IMR-90 (cell line): ENCODE data around the gene THBS1. TPM values are rescaled to one million over a fixed set of nuclear protein-coding genes. Genes with fewer than 3 reads are reported as not detected.

Experiments
- ATAC-seq: fragments of 200-7000 bp; cut with Tn5 transposase; 2 replicates; pipeline ENCODE4 v1.9.1; 2020; ENCODE audit warnings: low read depth, mild to moderate bottlenecking, moderate library complexity
- BruUV-seq: library from RNA; stranded (reverse); fragments of 400-500 nt; replicated peaks from 2 replicates; lab custom pipeline; 2021; lab: Mats Ljungman, UMichigan
- CTCF ChIA-PET: fragments of 300-600 bp; formaldehyde crosslinking; extraction: SDS; loops from one replicate; lab custom pipeline; 2021; ENCODE audit warnings: antibody characterized with exemption; lab: Yijun Ruan, JAX
- POLR2A ChIA-PET: fragments of 300-600 bp; sonication (Branson Sonifier 250); formaldehyde crosslinking; loops from one replicate; lab custom pipeline; 2022; ENCODE audit warnings: antibody characterized with exemption; ENCODE audit not compliant: unreplicated experiment; lab: Charles Lee
- DNase-seq: peaks from one replicate; pipeline ENCODE4 v3.0.0; 2013
- H2AFZ ChIP-seq: replicated peaks from 2 replicates; pipeline ENCODE3; 2013; ENCODE audit warnings: low read length, mild to moderate bottlenecking; ENCODE audit not compliant: poor library complexity
- H2AK5ac ChIP-seq: 2 replicates; pipeline ENCODE4 v1.6.1; 2013; ENCODE audit warnings: low read depth, low read length, inconsistent platforms
- H2AK9ac ChIP-seq: replicated peaks from 2 replicates; pipeline ENCODE3; 2013; ENCODE audit warnings: mild to moderate bottlenecking, low read depth, low read length, moderate library complexity; ENCODE audit not compliant: poor library complexity
- H2BK120ac ChIP-seq: 2 replicates; pipeline ENCODE4 v1.6.1; 2013; ENCODE audit warnings: low read depth, low read length, inconsistent platforms
- H2BK15ac ChIP-seq: 3 replicates; pipeline ENCODE4 v1.6.1; 2013; ENCODE audit warnings: low read depth, low read length, inconsistent platforms
- H2BK20ac ChIP-seq: 2 replicates; pipeline ENCODE4 v1.6.1; 2013; ENCODE audit warnings: low read depth, mild to moderate bottlenecking, inconsistent platforms, low read length, moderate library complexity
- H2BK5ac ChIP-seq: 2 replicates; pipeline ENCODE4 v1.6.1; 2013; ENCODE audit warnings: mild to moderate bottlenecking, low read depth, low read length, inconsistent platforms; ENCODE audit not compliant: poor library complexity, severe bottlenecking
- H3K14ac ChIP-seq: replicated peaks from 2 replicates; pipeline ENCODE4 v1.6.1; 2013; ENCODE audit warnings: low read depth, low read length, inconsistent platforms
- H3K18ac ChIP-seq: 2 replicates; pipeline ENCODE4 v1.6.1; 2013; ENCODE audit warnings: low read depth, low read length, control low read depth
- H3K23ac ChIP-seq: 2 replicates; pipeline ENCODE4 v1.6.1; 2013; ENCODE audit warnings: low read depth, low read length, inconsistent platforms
- H3K27ac ChIP-seq: 2 replicates; pipeline ENCODE4 v1.5.1; 2013; ENCODE audit warnings: mild to moderate bottlenecking, control low read depth, low read length; ENCODE audit not compliant: insufficient read depth
- H3K27me3 ChIP-seq: 2 replicates; pipeline ENCODE4 v1.6.1; 2013; ENCODE audit warnings: low read length; ENCODE audit not compliant: control insufficient read depth, insufficient read depth
- H3K36me3 ChIP-seq: 2 replicates; pipeline ENCODE4 v1.6.1; 2013; ENCODE audit warnings: low read length, mixed read lengths; ENCODE audit not compliant: control insufficient read depth, insufficient read depth
- H3K4ac ChIP-seq: 2 replicates; pipeline ENCODE4 v1.6.1; 2013; ENCODE audit warnings: low read depth, low read length, inconsistent platforms
- H3K4me1 ChIP-seq: 2 replicates; pipeline ENCODE4 v1.6.1; 2013; ENCODE audit warnings: low read length, mixed read lengths; ENCODE audit not compliant: control insufficient read depth, insufficient read depth
- H3K4me2 ChIP-seq: 2 replicates; pipeline ENCODE4 v1.6.1; 2013; ENCODE audit warnings: low read depth, mild to moderate bottlenecking, control low read depth, low read length, moderate library complexity
- H3K4me3 ChIP-seq: 2 replicates; pipeline ENCODE4 v1.5.1; 2013; ENCODE audit warnings: low read depth, mild to moderate bottlenecking, control low read depth, low read length, moderate library complexity; ENCODE audit not compliant: insufficient read depth
- H3K56ac ChIP-seq: 2 replicates; pipeline ENCODE4 v1.6.1; 2013; ENCODE audit warnings: low read length, inconsistent platforms; ENCODE audit not compliant: insufficient read depth; ENCODE audit errors: extremely low read depth
- H3K79me1 ChIP-seq, 2 experiments: 2 replicates each; pipeline ENCODE4 v1.6.1; 2013; ENCODE audit warnings: low read length in 2 of 2, inconsistent platforms in 1 of 2, low read depth in 1 of 2
- H3K9ac ChIP-seq: 2 replicates; pipeline ENCODE4 v1.6.1; 2013; ENCODE audit warnings: low read depth, low read length, control low read depth
- H3K9me1 ChIP-seq: 2 replicates; pipeline ENCODE4 v1.6.1; 2013; ENCODE audit warnings: low read length, inconsistent platforms; ENCODE audit not compliant: insufficient read depth
- H3K9me3 ChIP-seq: 2 replicates; pipeline ENCODE4 v1.6.1; 2013; ENCODE audit warnings: low read length; ENCODE audit not compliant: control insufficient read depth, insufficient read depth
- H4K20me1 ChIP-seq: 2 replicates; pipeline ENCODE4 v1.6.1; 2013; ENCODE audit warnings: low read length, inconsistent platforms; ENCODE audit not compliant: insufficient read depth
- H4K5ac ChIP-seq: 2 replicates; pipeline ENCODE4 v1.6.1; 2013; ENCODE audit warnings: mild to moderate bottlenecking, low read depth, low read length, control low read depth
- H4K8ac ChIP-seq, 2 experiments: 2 replicates each; pipeline ENCODE4 v1.6.1; 2013; ENCODE audit warnings: low read depth in 2 of 2, low read length in 2 of 2, control low read depth in 1 of 2, inconsistent platforms in 1 of 2
- H4K91ac ChIP-seq: 2 replicates; pipeline ENCODE4 v1.6.1; 2013; ENCODE audit warnings: low read depth, low read length, inconsistent platforms; ENCODE audit not compliant: insufficient read depth
- BHLHE40 ChIP-seq: fragments of 150-350 bp; IDR thresholded peaks from 2 replicates; pipeline ENCODE4 v1.6.1; 2016; ENCODE audit warnings: mild to moderate bottlenecking, low read depth, low read length
- CEBPB ChIP-seq: IDR thresholded peaks from 2 replicates; pipeline ENCODE4 v1.6.1; 2012; ENCODE audit warnings: low read depth, low read length, improper control_type of control experiment
- CHD1 ChIP-seq: IDR thresholded peaks from 2 replicates; pipeline ENCODE4 v1.6.1; 2012; ENCODE audit warnings: low read depth, low read length, improper control_type of control experiment
- FOS ChIP-seq: fragments of 150-350 bp; IDR thresholded peaks from 2 replicates; pipeline ENCODE4 v1.6.1; 2016; ENCODE audit warnings: low read depth, low read length
- MAFK ChIP-seq: IDR thresholded peaks from 2 replicates; pipeline ENCODE4 v1.6.1; 2012; ENCODE audit warnings: low read depth, low read length, improper control_type of control experiment
- MAZ ChIP-seq: IDR thresholded peaks from 2 replicates; pipeline ENCODE4 v1.6.1; 2012; ENCODE audit warnings: low read depth, mild to moderate bottlenecking, low read length, improper control_type of control experiment, moderate library complexity, borderline replicate concordance
- MXI1 ChIP-seq: IDR thresholded peaks from 2 replicates; pipeline ENCODE4 v1.6.1; 2012; ENCODE audit warnings: low read depth, mild to moderate bottlenecking, low read length, moderate library complexity, borderline replicate concordance
- NFE2L2 ChIP-seq: fragments of 150-350 bp; IDR thresholded peaks from 2 replicates; pipeline ENCODE4 v1.6.1; 2016; ENCODE audit warnings: low read depth, mild to moderate bottlenecking, low read length
- POLR2A ChIP-seq: IDR thresholded peaks from 2 replicates; pipeline ENCODE4 v1.6.1; 2012; ENCODE audit warnings: mild to moderate bottlenecking, low read depth, low read length
- RAD21 ChIP-seq: IDR thresholded peaks from 2 replicates; pipeline ENCODE4 v1.6.1; 2012; ENCODE audit warnings: low read length, improper control_type of control experiment
- RCOR1 ChIP-seq: IDR thresholded peaks from 2 replicates; pipeline ENCODE4 v1.6.1; 2012; ENCODE audit warnings: mild to moderate bottlenecking, low read length, improper control_type of control experiment; ENCODE audit not compliant: insufficient replicate concordance
- RFX5 ChIP-seq: IDR thresholded peaks from 2 replicates; pipeline ENCODE4 v1.8.0; 2012; ENCODE audit warnings: low read depth, mild to moderate bottlenecking, low read length, moderate library complexity
- SMC3 ChIP-seq: fragments of 150-350 bp; IDR thresholded peaks from 2 replicates; pipeline ENCODE4 v1.6.1; 2016; ENCODE audit warnings: low read depth, mild to moderate bottlenecking, antibody characterized with exemption, low read length, moderate library complexity
- WGBS, 2 experiments: methylation state at CpG; one replicate each; pipeline versions ENCODE4 v1.1.5 to v1.1.7; 2013; ENCODE audit warnings: missing lambda C conversion rate in 2 of 2; ENCODE audit not compliant: insufficient read length in 1 of 2; ENCODE audit errors: extremely low coverage in 2 of 2; 5-methylcytosine and 5-hydroxymethylcytosine counted together
- dilution Hi-C: fragments of 300-500 bp; cut with HindIII; formaldehyde crosslinking; loops from one replicate; pipeline ENCODE4 v1.14.3; 2018; ENCODE audit warnings: low sequenced_read_pairs; ENCODE audit not compliant: unreplicated experiment
- in situ Hi-C: fragments of 300-500 bp; cut with MboI; formaldehyde crosslinking; loops from 3 replicates; pipeline ENCODE4 v1.14.3; 2019; ENCODE audit warnings: low sequenced_read_pairs, inconsistent platforms, mixed read lengths
- intact Hi-C: fragments of 100-400 bp; cut with micrococcal nuclease; formaldehyde crosslinking; loops from 2 replicates; pipeline ENCODE4 v1.10.0; 2022
- polyA plus RNA-seq, 3 experiments: library from polyadenylated mRNA; depleted of rRNA; stranded (reverse); fragments of >200 nt; gene quantifications; 2 replicates each; pipeline ENCODE4 v1.2.3, GENCODE V29; 2012; ENCODE audit warnings: low replicate concordance in 1 of 3
- total RNA-seq: library from RNA; depleted of rRNA; stranded (reverse); fragments of >200 nt; gene quantifications from 2 replicates; pipeline ENCODE4 v1.2.3, GENCODE V29; 2012
- TF ChIP-seq, protein P1 (sequence below): fragments of 150-350 bp; IDR thresholded peaks from 2 replicates; pipeline ENCODE4 v1.6.1; 2017; ENCODE audit warnings: mild to moderate bottlenecking, antibody characterized with exemption, low read length, low read depth
- TF ChIP-seq, protein P2 (sequence below): fragments of 150-350 bp; IDR thresholded peaks from 2 replicates; pipeline ENCODE4 v1.6.1; 2016; ENCODE audit warnings: low read depth, mild to moderate bottlenecking, low read length, moderate library complexity, borderline replicate concordance
- TF ChIP-seq, protein P3 (sequence below): conservative IDR thresholded peaks from 2 replicates; pipeline ENCODE4 v1.5.1; 2012; ENCODE audit warnings: mild to moderate bottlenecking, low read depth, low read length, improper control_type of control experiment

THBS1 gene
- total and polyA plus RNA-seq, 2 of the 4 experiments (the other 2 are of a cell fraction), result 1,562 to 4,071 TPM

DNA sequence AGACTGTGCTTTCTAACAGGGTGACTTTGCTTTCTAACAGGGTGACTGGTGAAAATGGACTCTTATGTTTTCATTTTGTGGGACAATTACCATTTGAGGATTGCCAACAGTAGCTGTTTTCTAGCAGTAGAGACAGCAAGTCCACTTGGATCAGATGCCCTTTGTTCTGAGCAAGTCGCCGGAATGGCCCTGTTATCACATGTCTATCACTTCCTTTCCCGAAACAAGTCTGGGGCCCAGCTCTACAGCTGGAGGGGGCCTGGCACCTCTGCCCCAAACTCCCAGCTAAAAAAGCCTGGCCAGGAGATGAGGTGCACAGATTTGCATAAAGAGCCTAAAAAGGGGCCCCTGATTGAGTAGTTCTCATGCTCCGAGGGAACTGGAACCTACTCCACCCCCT, 44.6 kb downstream of the THBS1 start:
- dilution Hi-C loops, result no loop called here
- H3K27ac ChIP-seq, result no peak overlapping the region

More for the DNA sequence above, 44.6 kb downstream of the THBS1 start:
- Histone ChIP-seq H3K4me3 (no peak overlapping the region), H2AK9ac (no peak overlapping the region), H2BK20ac (peak overlapping the region; percentile 76), H3K4me2 (no peak overlapping the region), H4K91ac (peak overlapping the region; percentile 35), H2BK120ac (peak overlapping the region; percentile 73), H3K14ac (peak overlapping the region; percentile 79), H3K79me1 (peaks cover 0 to 5% of the 10 kb centered on the region in 2 experiments; a peak in 1 of 4 replicates), H3K9ac (no peak overlapping the region), H3K9me3 (no peaks in the 10 kb centered on the region; the same call in 1 of the 2 replicates), H2BK15ac (peak overlapping the region; percentile 91; the same call in 2 of the 3 replicates), H3K9me1 (peaks cover 19% of the 10 kb centered on the region), H3K4ac (peak overlapping the region; percentile 80), H4K8ac (peak overlapping the region in 1 of 2 experiments; percentile 43; a peak in 1 of 4 replicates), H4K5ac (peak overlapping the region; percentile 14; the same call in 1 of the 2 replicates), H3K27me3 (no peaks in the 10 kb centered on the region), H3K23ac (peak overlapping the region; percentile 13; the same call in 1 of the 2 replicates), H3K56ac (no peak overlapping the region), H3K4me1 (peaks cover 27% of the 10 kb centered on the region), H2AFZ (no peak overlapping the region), H3K18ac (peak overlapping the region; percentile 30), H2AK5ac (peak overlapping the region; percentile 84), H3K36me3 (no peaks in the 10 kb centered on the region), H4K20me1 (no peaks in the 10 kb centered on the region), H2BK5ac (no peak overlapping the region)
- intact Hi-C loops, result no loop called here
- no peak for DNase-seq
- ChIA-PET POLR2A (no interaction called here), CTCF (no interaction called here)
- no CpG with 5 or more reads among the region's 4 CpGs for WGBS, 2 experiments
- in situ Hi-C loops, result no loop called here
- TF ChIP-seq, protein P1, sequence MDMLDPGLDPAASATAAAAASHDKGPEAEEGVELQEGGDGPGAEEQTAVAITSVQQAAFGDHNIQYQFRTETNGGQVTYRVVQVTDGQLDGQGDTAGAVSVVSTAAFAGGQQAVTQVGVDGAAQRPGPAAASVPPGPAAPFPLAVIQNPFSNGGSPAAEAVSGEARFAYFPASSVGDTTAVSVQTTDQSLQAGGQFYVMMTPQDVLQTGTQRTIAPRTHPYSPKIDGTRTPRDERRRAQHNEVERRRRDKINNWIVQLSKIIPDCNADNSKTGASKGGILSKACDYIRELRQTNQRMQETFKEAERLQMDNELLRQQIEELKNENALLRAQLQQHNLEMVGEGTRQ, result no peak
- TF ChIP-seq NFE2L2 (no peak), BHLHE40 (no peak), CEBPB (no peak), MAZ (no peak), MXI1 (no peak), RAD21 (no peak), MAFK (no peak), FOS (no peak), RCOR1 (no peak), CHD1 (no peak), SMC3 (no peak), RFX5 (no peak), POLR2A (no peak)
- TF ChIP-seq, protein P2, sequence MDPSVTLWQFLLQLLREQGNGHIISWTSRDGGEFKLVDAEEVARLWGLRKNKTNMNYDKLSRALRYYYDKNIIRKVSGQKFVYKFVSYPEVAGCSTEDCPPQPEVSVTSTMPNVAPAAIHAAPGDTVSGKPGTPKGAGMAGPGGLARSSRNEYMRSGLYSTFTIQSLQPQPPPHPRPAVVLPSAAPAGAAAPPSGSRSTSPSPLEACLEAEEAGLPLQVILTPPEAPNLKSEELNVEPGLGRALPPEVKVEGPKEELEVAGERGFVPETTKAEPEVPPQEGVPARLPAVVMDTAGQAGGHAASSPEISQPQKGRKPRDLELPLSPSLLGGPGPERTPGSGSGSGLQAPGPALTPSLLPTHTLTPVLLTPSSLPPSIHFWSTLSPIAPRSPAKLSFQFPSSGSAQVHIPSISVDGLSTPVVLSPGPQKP, result no peak
- TF ChIP-seq, protein P3, sequence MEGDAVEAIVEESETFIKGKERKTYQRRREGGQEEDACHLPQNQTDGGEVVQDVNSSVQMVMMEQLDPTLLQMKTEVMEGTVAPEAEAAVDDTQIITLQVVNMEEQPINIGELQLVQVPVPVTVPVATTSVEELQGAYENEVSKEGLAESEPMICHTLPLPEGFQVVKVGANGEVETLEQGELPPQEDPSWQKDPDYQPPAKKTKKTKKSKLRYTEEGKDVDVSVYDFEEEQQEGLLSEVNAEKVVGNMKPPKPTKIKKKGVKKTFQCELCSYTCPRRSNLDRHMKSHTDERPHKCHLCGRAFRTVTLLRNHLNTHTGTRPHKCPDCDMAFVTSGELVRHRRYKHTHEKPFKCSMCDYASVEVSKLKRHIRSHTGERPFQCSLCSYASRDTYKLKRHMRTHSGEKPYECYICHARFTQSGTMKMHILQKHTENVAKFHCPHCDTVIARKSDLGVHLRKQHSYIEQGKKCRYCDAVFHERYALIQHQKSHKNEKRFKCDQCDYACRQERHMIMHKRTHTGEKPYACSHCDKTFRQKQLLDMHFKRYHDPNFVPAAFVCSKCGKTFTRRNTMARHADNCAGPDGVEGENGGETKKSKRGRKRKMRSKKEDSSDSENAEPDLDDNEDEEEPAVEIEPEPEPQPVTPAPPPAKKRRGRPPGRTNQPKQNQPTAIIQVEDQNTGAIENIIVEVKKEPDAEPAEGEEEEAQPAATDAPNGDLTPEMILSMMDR, result no peak
- no peak for ATAC-seq
- BruUV-seq, result no TSS peak
